DMS 273 (cell line): ENCODE measurements around the gene TOMM7.
"Not testable (repeated sequence)": the region's sequence is repeated elsewhere in the genome, so short reads cannot be mapped to it uniquely, and the experiment has no call there.

Experiments used
- DNase-seq: peaks from one replicate; lab custom pipeline; 2025; ENCODE audit not compliant: unreplicated experiment; lab: John Stamatoyannopoulos, UW

The TOMM7 gene

GRCh38 chr7:22790640-22791039, 32.0 kb downstream of the TOMM7 start:
- DNase-seq = not testable (repeated sequence)

DNA sequence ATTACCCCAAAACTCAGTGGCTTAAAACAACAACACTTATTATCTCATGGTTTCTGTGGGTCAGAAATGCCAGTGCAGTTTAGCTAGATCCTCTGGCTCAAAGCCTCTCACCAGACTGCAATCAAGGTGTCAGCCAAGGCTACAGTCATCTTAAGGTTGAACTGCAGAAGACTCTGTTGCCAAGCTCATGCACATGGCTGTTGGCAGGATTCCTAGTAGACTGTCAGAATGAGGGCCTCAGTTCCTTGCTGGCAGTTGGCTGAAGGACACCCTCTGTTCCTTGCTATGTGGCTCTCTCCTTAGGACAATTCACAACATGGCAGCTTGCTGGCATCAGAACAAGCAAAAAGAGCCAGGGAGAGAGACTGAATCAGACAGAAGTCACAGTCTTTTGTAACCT, 34.7 kb downstream of the TOMM7 start:
- DNase-seq = peak; percentile 24

DNA sequence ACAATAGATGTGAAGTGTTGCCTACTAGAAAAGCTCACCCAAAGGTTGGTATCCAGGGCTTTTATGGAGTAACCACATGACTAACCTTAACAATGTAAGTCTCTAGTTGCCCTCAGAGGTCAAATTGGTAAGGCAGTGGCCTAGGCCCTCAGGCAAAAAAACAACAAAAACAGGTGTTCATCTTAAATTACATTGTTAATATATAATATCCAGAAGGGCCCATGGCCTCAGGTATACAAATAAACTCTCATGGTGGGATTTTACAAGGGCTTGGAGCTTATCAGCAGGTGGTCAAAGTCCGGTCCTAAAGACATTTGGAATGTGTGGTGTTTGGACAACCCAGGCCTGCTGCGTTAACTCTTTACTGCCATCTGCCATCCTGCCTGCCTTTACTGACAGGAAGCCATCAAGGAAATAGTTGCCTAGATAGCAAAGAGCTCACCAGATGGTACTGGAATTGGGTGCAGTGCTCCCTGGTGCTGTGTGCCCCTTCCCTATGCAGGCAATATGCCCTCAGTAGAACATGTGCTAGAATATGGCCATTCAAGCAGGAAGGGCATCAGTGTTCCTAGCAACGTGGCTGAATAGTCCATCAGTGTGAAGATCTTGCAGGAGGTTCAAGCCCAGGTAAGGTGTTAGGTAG, 36.2 kb downstream of the TOMM7 start:
- DNase-seq = peak; percentile 84

DNA sequence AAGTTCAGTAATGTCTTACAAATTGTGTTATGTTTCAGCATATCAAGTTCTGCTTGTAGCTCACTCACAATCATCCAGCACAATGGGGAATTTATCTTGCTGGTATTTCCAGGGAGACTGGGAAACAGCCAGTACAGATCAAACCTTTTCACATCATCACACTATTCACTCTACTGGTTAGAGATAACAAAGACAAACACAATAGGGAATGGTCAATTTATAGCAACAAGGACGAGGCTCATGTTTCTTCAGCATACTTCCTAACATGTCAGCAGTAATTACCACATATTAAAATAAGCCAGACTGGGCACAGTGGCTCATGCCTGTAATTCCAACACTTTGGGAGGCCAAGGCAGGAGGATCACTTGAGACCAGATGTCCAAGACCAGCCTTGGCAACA, 38.3 kb downstream of the TOMM7 start:
- no peak for DNase-seq

- no peak for DNase-seq
Observed at GRCh38 chr7:22783421-22783820, 39.2 kb downstream of the TOMM7 start.

- peak; percentile 77 for DNase-seq
Observed at GRCh38 chr7:22782616-22783232, 39.9 kb downstream of the TOMM7 start.

DNA sequence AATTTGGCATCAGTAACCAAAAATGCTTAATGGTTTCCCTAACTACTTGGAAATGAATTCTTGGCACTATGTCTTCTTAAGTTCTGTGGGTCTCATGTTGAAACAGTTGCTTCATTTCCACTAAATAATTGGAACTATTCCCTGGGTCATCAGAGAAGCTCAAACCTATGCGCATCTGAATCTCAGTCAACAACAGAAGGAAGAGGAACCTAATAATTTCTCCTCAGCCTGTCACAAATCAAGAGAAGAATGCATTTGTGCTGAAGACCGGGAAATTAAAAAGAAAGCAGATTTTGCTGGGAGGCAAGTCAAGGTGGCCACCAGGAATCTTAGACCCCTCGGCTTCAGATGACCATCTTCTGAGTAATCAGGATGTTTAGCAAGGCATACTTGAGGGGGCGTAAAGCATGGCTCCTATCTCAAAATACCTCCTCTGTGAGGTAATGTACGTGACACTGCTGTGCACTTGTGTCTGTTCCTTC, 41.4 kb downstream of the TOMM7 start:
- DNase-seq = no peak

- not testable (repeated sequence) for DNase-seq
Observed at GRCh38 chr7:22779730-22780323, 42.8 kb downstream of the TOMM7 start.

GRCh38 chr7:22776964-22777363, 45.7 kb downstream of the TOMM7 start:
- no peak for DNase-seq

DNA sequence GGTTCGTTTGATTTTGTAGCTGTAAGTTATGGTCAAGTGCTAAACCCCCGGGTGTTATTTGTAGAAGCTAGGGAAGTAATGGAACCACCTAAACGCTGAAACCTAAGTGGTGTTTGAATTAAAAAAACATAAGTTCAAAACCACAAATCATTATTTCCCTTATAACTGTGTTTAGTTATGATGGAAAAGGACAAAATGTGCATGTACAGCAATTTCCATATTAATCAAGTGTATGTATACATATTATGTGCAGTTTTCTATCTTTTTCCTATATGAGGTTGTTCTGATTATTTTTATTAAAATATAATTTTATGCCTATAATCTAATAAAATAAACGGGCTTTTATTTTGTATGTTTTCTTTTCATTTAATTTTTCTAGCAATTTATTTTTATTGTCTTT, 49.8 kb downstream of the TOMM7 start:
- DNase-seq = no peak

DNA sequence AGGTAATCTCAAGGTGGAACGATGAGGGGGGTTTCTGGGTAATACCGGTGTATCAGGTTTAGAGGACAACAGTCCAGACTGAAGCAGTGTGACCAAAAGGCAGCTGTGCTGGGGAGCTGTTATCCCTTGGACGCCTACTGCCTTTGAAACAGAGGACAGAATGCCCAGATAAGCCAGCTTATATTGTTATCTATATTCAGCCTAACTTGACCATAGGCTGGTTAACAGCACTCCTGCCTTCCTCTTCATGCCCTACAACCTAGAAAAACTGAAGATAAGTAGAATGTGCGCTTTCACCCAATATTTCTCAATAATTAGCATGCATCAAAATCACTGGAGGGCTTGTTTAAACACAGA, 50.8 kb downstream of the TOMM7 start:
- no peak for DNase-seq

- no peak for DNase-seq
Observed at GRCh38 chr7:22771194-22771871, 51.3 kb downstream of the TOMM7 start.

GRCh38 chr7:22765609-22766008, 57.0 kb downstream of the TOMM7 start:
- no peak for DNase-seq
